CD4-positive, CD25-positive, alpha-beta regulatory T cell (primary cell): ENCODE measurements around the gene CTTNBP2NL. TPM values are rescaled to one million over a fixed set of nuclear protein-coding genes. Genes with fewer than 3 reads are reported as not detected.
A peak's percentile ranks its signal among the peaks of the same experiment; 100 is the strongest.

Experiments used
- ATAC-seq, 2 donors: fragments of 150-1000 bp; cut with Tn5 transposase; one replicate each; pipeline ENCODE4 v1.10.0; 2021; ENCODE audit warnings: low read depth in 2 of 2, moderate number of reproducible peaks in 2 of 2, moderate library complexity in 1 of 2
- DNase-seq, 3 donors: peaks; one replicate each; pipeline versions ENCODE4 v3.0.0 to v3.0.0-alpha.2; 2012 to 2022; ENCODE audit warnings: mixed read lengths in 1 of 3
- H3K27ac ChIP-seq: one replicate; pipeline ENCODE4 v1.7.0; 2013; ENCODE audit warnings: mild to moderate bottlenecking, low read length; ENCODE audit not compliant: insufficient read depth, poor library complexity, severe bottlenecking
- H3K27me3 ChIP-seq: one replicate; pipeline ENCODE4 v1.7.0; 2013; ENCODE audit warnings: low read length; ENCODE audit not compliant: control insufficient read depth, insufficient read depth
- H3K36me3 ChIP-seq: one replicate; pipeline ENCODE4 v1.7.0; 2013; ENCODE audit warnings: mild to moderate bottlenecking, low read length, moderate library complexity; ENCODE audit not compliant: control insufficient read depth, insufficient read depth
- H3K4me1 ChIP-seq: 2 replicates; pipeline ENCODE4 v1.7.0; 2013; ENCODE audit warnings: mild to moderate bottlenecking, low read length; ENCODE audit not compliant: insufficient read depth, control insufficient read depth, poor library complexity, severe bottlenecking
- H3K4me3 ChIP-seq: one replicate; pipeline ENCODE4 v1.7.0; 2013; ENCODE audit warnings: low read depth, mild to moderate bottlenecking, low read length, moderate library complexity
- H3K9me3 ChIP-seq, 2 experiments: 1 replicate in 1 of 2; 2 replicates in 1 of 2; pipeline ENCODE4 v1.7.0; 2013; ENCODE audit warnings: low read length in 2 of 2, mild to moderate bottlenecking in 1 of 2, moderate library complexity in 1 of 2; ENCODE audit not compliant: control insufficient read depth in 2 of 2
- H3K27ac Mint-ChIP-seq, 3 donors: one replicate each; pipeline ENCODE4 v1.8.0; 2020 to 2022; ENCODE audit warnings: mild to moderate bottlenecking in 3 of 3, mixed read lengths in 3 of 3, moderate library complexity in 2 of 3
- H3K27me3 Mint-ChIP-seq: one replicate; pipeline ENCODE4 v1.8.0; 2022; ENCODE audit warnings: mild to moderate bottlenecking, mixed read lengths
- H3K36me3 Mint-ChIP-seq: one replicate; pipeline ENCODE4 v1.8.0; 2020; ENCODE audit warnings: mixed read lengths
- H3K4me1 Mint-ChIP-seq, 4 donors: one replicate each; pipeline ENCODE4 v1.8.0; 2020 to 2022; ENCODE audit warnings: mixed read lengths in 4 of 4, mild to moderate bottlenecking in 1 of 4
- H3K4me3 Mint-ChIP-seq, 4 donors: one replicate each; pipeline ENCODE4 v1.8.0; 2020 to 2022; ENCODE audit warnings: mild to moderate bottlenecking in 4 of 4, mixed read lengths in 4 of 4, moderate library complexity in 3 of 4
- H3K9me3 Mint-ChIP-seq, 7 donors: one replicate each; pipeline ENCODE4 v1.8.0; 2020 to 2022; ENCODE audit warnings: mixed read lengths in 7 of 7, mild to moderate bottlenecking in 3 of 7, moderate library complexity in 2 of 7
- polyA plus RNA-seq, 4 donors: library from polyadenylated mRNA; unstranded; fragments of 300-500 nt; fragmentation: Illumina TruSeq; gene quantifications; one replicate each; pipeline ENCODE4 v1.2.3, GENCODE V29; 2021
- total RNA-seq: library from RNA; stranded (reverse); gene quantifications from one replicate; pipeline ENCODE4 v1.2.3, GENCODE V29; 2022

CTTNBP2NL gene, protein sequence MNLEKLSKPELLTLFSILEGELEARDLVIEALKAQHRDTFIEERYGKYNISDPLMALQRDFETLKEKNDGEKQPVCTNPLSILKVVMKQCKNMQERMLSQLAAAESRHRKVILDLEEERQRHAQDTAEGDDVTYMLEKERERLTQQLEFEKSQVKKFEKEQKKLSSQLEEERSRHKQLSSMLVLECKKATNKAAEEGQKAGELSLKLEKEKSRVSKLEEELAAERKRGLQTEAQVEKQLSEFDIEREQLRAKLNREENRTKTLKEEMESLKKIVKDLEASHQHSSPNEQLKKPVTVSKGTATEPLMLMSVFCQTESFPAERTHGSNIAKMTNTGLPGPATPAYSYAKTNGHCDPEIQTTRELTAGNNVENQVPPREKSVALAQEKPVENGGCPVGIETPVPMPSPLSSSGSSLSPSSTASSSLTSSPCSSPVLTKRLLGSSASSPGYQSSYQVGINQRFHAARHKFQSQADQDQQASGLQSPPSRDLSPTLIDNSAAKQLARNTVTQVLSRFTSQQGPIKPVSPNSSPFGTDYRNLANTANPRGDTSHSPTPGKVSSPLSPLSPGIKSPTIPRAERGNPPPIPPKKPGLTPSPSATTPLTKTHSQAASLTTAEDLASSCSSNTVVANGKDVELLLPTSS
- total RNA-seq (7.4 TPM), polyA plus RNA-seq (1 to 10 TPM in 2 of 4 donors, under 1 TPM in 2; 0.72 to 2.0 (median 0.99) TPM)

DNA sequence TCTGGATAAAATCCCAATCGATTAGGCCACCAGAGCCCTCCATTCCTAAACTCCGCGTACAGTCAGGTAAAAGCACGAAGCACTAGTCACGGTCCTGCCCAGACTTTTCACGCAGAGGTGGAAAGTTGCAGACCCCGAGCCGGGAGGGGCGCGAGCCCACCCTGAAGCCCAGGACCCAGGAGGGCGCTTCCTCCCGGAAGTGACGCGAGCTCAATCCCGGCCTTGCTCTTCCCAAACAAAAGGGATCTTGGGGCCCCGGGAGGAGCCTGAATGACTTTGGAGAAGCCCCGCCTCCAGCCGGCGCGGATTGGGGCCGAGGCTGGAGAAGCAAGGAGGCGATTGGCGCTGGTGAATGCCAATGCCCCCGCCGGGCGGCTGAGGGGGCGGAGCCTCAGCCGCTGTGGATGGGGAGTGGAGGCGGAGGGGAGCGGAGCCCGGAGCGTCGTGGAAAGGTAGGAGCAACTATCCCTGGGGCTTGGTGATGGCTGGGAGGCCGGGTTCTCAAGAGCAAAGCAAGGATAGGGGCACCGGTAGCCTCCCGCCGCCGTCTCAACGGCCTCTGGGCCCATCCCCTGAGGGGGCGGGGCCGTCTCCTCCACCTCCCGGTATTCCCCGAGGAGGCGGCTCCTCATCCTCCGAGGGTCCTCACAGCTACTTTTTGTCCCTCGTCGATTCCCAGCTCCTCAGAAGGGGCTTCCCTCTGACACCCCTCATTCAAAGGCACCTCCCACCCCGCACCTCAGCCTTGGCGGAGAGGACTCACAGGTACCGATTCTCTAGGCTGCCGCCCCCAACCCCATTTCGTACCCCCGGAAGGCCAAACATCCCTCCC is at the start of gene CTTNBP2NL:
CTTNBP2NL (plus strand) TSS at position 394 of the 832 bp plus-strand sequence. CDS start 19,952 bp downstream, outside the sequence.
- Histone ChIP-seq H3K27ac (peak within 1 kb of the TSS; percentile 15), H3K4me3 (peak within 1 kb of the TSS; percentile 87), H3K36me3 (no peaks in the 10 kb centered on the region), H3K27me3 (no peaks in the 10 kb centered on the region), H3K9me3 (no peaks in the 10 kb centered on the region), H3K4me1 (peaks cover 31% of the 10 kb centered on the region)
- Mint-ChIP-seq H3K36me3 (no peaks in the 10 kb centered on the region), H3K9me3 (no peaks in the 10 kb centered on the region), H3K27ac (peak within 1 kb of the TSS; percentile 29 to 87 (median 86)), H3K27me3 (peaks cover 10% of the 10 kb centered on the region), H3K4me3 (peak within 1 kb of the TSS; percentile 90 to 97 (median 96)), H3K4me1 (peaks cover 12 to 32% (median 24%) of the 10 kb centered on the region in 4 donors)
- DNase-seq (peak; percentile 72 to 84 (median 81)), ATAC-seq (peak; percentile 93 to 96)

DNA sequence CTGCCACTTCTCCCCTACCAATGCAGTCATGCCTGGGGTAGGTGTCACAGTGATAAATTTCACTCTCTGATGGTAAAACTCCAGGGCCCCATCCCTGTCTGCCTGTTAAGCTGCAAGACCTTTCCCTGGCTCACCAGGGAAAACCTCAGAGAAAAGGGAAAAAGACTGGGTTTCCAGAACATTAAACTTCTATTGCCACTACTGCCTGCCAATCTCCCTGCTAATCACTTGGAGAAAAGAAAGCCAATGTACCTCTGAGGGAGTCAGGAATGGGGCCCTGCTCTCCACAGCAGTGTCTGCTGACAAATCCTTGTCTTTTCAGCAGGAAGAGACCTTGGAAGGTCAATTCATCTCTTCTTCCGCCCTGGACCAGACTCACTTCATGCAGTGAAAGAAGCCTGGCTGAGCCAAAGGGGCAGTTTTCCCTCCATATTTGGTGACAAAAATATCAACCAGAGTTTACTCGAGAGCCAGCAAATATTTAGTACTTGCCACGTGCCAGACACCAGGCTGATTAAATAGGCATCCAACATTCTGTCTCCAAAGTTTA is 49.1 kb upstream of the CTTNBP2NL start:
- no peak overlapping the region for H3K4me3 Mint-ChIP-seq
- H3K27ac Mint-ChIP-seq = no peak overlapping the region
- H3K4me1 Mint-ChIP-seq = peaks cover 0 to 11% (median 8%) of the 10 kb centered on the region in 4 donors
- peaks cover 3 to 5% of the 10 kb centered on the region in 2 experiments for H3K9me3 ChIP-seq
- ATAC-seq (no peak), DNase-seq (no peak)
- H3K36me3 Mint-ChIP-seq = no peaks in the 10 kb centered on the region
- no peak overlapping the region for H3K27ac ChIP-seq
- H3K27me3 Mint-ChIP-seq = peaks cover 23% of the 10 kb centered on the region
- H3K27me3 ChIP-seq = peaks cover 8% of the 10 kb centered on the region
- H3K4me1 ChIP-seq = peaks cover 7% of the 10 kb centered on the region
- H3K9me3 Mint-ChIP-seq = peaks cover 0 to 15% (median 4%) of the 10 kb centered on the region in 7 donors
- H3K4me3 ChIP-seq = no peak overlapping the region
- no peaks in the 10 kb centered on the region for H3K36me3 ChIP-seq

DNA sequence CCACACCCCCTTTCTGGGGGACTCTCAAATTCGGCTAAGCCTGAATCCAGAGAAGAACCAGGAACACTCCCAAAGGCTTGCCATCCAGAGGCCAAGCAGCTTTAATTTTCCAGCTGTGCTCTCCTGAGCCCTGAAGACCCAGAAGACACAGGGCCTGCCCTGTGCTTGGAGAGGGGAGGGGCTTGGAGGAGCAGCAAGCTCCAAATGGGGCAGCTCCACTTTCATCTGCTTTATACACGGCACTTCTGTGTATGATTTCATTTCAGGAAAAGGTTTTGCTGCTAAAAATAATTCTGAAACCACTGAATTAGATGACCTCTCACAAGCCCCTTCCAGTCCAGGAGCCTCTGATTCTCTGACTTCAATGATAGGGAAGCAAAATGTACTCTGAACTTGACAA is 39.2 kb upstream of the CTTNBP2NL start:
- Mint-ChIP-seq H3K4me1 (no peaks in the 10 kb centered on the region), H3K27ac (no peak overlapping the region), H3K27me3 (peaks cover 39% of the 10 kb centered on the region), H3K36me3 (no peaks in the 10 kb centered on the region), H3K4me3 (no peak overlapping the region), H3K9me3 (no peaks in the 10 kb centered on the region)
- Histone ChIP-seq H3K4me3 (no peak overlapping the region), H3K27ac (no peak overlapping the region), H3K36me3 (no peaks in the 10 kb centered on the region), H3K4me1 (no peaks in the 10 kb centered on the region), H3K27me3 (peaks cover 16% of the 10 kb centered on the region), H3K9me3 (no peaks in the 10 kb centered on the region)
- no peak for ATAC-seq
- DNase-seq = no peak

DNA sequence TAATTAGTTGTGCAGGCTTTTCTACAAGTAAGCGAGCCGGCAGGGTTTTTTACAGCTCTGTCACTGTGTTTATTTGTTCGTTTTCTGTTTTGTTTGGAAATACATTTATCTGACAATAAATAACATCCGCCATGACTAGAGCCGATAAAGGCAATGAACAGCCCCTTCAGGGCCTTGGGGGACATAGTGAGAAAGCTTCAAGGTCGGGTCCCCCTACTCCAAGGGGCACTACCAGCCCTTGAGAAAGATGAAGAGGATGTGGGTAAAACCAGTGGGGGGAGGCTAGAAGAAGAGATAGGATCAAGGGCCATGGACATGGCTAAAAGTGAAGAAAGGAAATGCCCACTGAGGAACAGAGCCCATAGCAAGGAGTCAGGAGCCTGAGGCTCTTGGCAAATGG is 38.5 kb upstream of the CTTNBP2NL start:
- peaks cover 13% of the 10 kb centered on the region for H3K27me3 ChIP-seq
- Mint-ChIP-seq H3K9me3 (no peaks in the 10 kb centered on the region), H3K36me3 (no peaks in the 10 kb centered on the region), H3K4me3 (no peak overlapping the region), H3K27ac (no peak overlapping the region), H3K27me3 (peaks cover 41% of the 10 kb centered on the region), H3K4me1 (no peaks in the 10 kb centered on the region)
- no peaks in the 10 kb centered on the region for H3K4me1 ChIP-seq
- no peak for ATAC-seq
- no peak overlapping the region for H3K4me3 ChIP-seq
- H3K36me3 ChIP-seq = no peaks in the 10 kb centered on the region
- H3K27ac ChIP-seq = no peak overlapping the region
- no peak for DNase-seq
- H3K9me3 ChIP-seq = no peaks in the 10 kb centered on the region

DNA sequence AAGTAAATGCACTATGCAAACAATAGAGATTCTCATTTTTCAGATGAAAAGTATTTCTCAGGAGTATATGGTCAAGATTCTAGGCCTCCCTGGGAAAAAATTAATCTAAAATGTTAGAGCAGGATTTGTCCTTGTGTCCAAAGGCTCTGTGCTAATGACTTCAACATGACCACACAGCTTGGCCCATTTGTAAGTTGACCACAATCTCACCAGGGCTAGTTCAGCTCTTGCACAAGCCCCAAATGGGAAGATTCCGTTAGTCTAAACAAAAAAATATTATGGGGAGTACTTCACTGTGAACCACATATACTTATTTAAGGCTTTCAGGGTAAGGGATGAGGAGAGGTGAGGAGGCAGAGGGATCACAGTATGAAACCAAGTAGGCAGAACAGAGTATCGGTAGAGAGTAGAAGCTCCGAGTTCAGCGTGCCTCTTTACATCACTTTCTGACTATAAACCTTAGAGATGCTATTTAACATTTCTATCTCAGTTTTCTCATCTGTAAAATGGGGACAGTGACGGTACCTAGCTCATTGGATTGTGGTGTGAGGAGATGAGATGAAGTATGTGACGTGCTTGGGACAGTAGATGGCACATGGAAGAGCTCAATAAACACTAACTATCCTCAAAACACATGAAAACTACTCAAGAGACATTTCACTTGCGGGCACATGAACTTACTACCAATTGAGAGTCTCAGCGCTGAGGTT is 37.8 kb upstream of the CTTNBP2NL start:
- H3K4me3 ChIP-seq = no peak overlapping the region
- Mint-ChIP-seq H3K27me3 (peaks cover 48% of the 10 kb centered on the region), H3K4me3 (no peak overlapping the region), H3K4me1 (no peaks in the 10 kb centered on the region), H3K27ac (no peak overlapping the region), H3K36me3 (no peaks in the 10 kb centered on the region), H3K9me3 (no peaks in the 10 kb centered on the region)
- no peaks in the 10 kb centered on the region for H3K36me3 ChIP-seq
- no peak overlapping the region for H3K27ac ChIP-seq
- ATAC-seq = no peak
- no peaks in the 10 kb centered on the region for H3K9me3 ChIP-seq
- H3K27me3 ChIP-seq = peaks cover 17% of the 10 kb centered on the region
- H3K4me1 ChIP-seq = no peaks in the 10 kb centered on the region
- DNase-seq = no peak

DNA sequence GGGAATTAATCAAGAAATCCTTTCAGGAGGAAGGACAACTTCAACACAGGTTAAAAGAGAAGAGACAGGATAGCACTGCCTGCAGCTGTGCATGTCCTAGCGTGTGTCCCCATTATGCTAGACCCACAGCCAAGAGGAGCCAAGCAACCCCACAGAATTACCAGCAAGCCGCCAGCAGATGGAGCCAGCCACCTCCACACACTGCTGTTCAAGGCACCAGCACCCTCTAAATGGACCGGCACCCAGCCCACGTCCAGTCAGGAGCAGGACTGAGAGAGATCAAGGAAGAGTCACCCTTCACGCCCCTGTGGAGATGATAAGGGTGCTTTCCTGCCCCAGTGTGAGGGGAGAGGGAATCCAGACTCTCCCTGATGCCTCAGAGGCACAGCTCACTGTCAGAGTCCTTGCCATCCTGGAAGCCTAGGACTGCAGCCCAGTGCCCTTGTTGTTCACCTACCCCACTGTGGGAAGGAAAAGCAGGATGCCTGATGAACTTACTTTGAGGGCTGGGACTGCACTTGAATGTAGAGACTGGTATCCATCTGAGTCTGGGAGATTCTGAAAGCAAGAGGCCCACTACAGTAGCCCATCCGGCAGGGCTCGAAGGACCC is 37.1 kb upstream of the CTTNBP2NL start:
- Histone ChIP-seq H3K27ac (no peak overlapping the region), H3K36me3 (no peaks in the 10 kb centered on the region), H3K9me3 (no peaks in the 10 kb centered on the region), H3K4me1 (no peaks in the 10 kb centered on the region), H3K4me3 (no peak overlapping the region), H3K27me3 (peaks cover 19% of the 10 kb centered on the region)
- Mint-ChIP-seq H3K36me3 (no peaks in the 10 kb centered on the region), H3K9me3 (no peaks in the 10 kb centered on the region), H3K27ac (no peak overlapping the region), H3K27me3 (peaks cover 48% of the 10 kb centered on the region), H3K4me1 (no peaks in the 10 kb centered on the region), H3K4me3 (no peak overlapping the region)
- DNase-seq (peak; percentile 2 to 32 (median 20)), ATAC-seq (peak in 1 of 2 donors; percentile 20)
